Sciatic nerve (tissue), 2 donors: ENCODE measurements around the gene ZFR. TPM values are rescaled to one million over a fixed set of nuclear protein-coding genes. Genes with fewer than 3 reads are reported as not detected.
A peak's percentile ranks its signal among the peaks of the same experiment; 100 is the strongest.

Source experiments
- ATAC-seq: fragments of 200-7000 bp; cut with Tn5 transposase; one replicate; pipeline ENCODE4 v1.9.1; 2020; ENCODE audit warnings: mild to moderate bottlenecking, moderate library complexity
- DNase-seq: peaks from one replicate; pipeline ENCODE4 v3.0.0-alpha.2; 2020; ENCODE audit warnings: low spot score
- intact Hi-C: fragments of 100-400 bp; cut with DNase I; formaldehyde crosslinking; loops from one replicate; pipeline ENCODE4 v1.14.2; 2022
- microRNA-seq: library from miRNA; unstranded; fragments of <30 nt; microRNA quantifications from one replicate; pipeline ENCODE4 v1.2.0, GENCODE V29; 2020
- total RNA-seq: library from RNA; stranded (reverse); fragmentation: NEBNext Ultra II Directional; extraction: Animal tissue kit (Norgen Biotek cat#: 25700); gene quantifications from one replicate; pipeline ENCODE4 v1.2.1, GENCODE V29; 2021
- donor health status: DM: no; HTN: no; CAD: no.
- donor health status: DM: no; HTN: no; CAD: no.

Gene ZFR
- total RNA-seq, 1 donor from 2014 or later: 78.4 TPM

- intact Hi-C loops: no loop called here
- DNase-seq (peak; percentile 83), ATAC-seq (peak; percentile 46)
Measured at GRCh38 chr5:32312197-32312594, 132.3 kb downstream of the ZFR start.

GRCh38 chr5:32311404-32312196 is 132.9 kb downstream of the ZFR start:
- DNase-seq (no peak), ATAC-seq (no peak)
- intact Hi-C loops: no loop called here

GRCh38 chr5:32309761-32310160 is 134.8 kb downstream of the ZFR start:
- ATAC-seq (no peak), DNase-seq (peak; percentile 12)
- intact Hi-C loops: no loop called here

- no peak for ATAC-seq
- intact Hi-C loops: no loop called here
- no peak for DNase-seq
Measured at GRCh38 chr5:32308946-32309345, 135.6 kb downstream of the ZFR start.

- intact Hi-C loops: no loop called here
- DNase-seq: no peak
Measured at GRCh38 chr5:32307769-32308194, 136.8 kb downstream of the ZFR start.

GRCh38 chr5:32304622-32305021 is 139.9 kb downstream of the ZFR start:
- DNase-seq (no peak), ATAC-seq (peak; percentile 48)
- intact Hi-C loops: no loop called here

More at GRCh38 chr5:32307769-32308194, 136.8 kb downstream of the ZFR start:
- no peak for ATAC-seq

Small RNAs within 50 kb of the gene (microRNA-seq; reads per million reads assigned to microRNA genes)
- 1.1 reads per million for gene MIR579

Other genes with a start within 250 kb of the ZFR start
- gene MTMR12, start 131.8 kb downstream of the ZFR start, total RNA-seq: 40.6 TPM
- 147 TPM for gene SUB1, start 140.8 kb upstream of the ZFR start, total RNA-seq